Heart left ventricle (tissue), 16 donors: ENCODE results near the gene CCDC47. TPM values are rescaled to one million over a fixed set of nuclear protein-coding genes. Genes with fewer than 3 reads are reported as not detected.

ENCODE experiments used
- ATAC-seq, 4 donors: fragments of 200-7000 bp; cut with Tn5 transposase; one replicate each; pipeline ENCODE4 v1.9.1; 2020 to 2022; ENCODE audit warnings: moderate library complexity in 4 of 4, mild to moderate bottlenecking in 3 of 4, moderate number of reproducible peaks in 1 of 4
- DNase-seq, 5 donors: peaks; one replicate each; pipeline ENCODE4 v3.0.0-alpha.2; 2020
- H3K27ac ChIP-seq, 12 donors: fragments of 200-600 bp; sonication (generic) in 4 of 12; one replicate each; pipeline versions ENCODE4 v1.5.0 to v1.8.0; 2016 to 2022; ENCODE audit warnings: mild to moderate bottlenecking in 2 of 12
- H3K27me3 ChIP-seq, 9 donors: fragments of 200-600 bp; sonication (generic) in 2 of 9; one replicate each; pipeline versions ENCODE4 v1.5.1 to v1.8.0; 2016 to 2022; ENCODE audit warnings: mild to moderate bottlenecking in 3 of 9
- H3K36me3 ChIP-seq, 9 donors: fragments of 200-600 bp; sonication (generic) in 2 of 9; one replicate each; pipeline versions ENCODE4 v1.5.0 to v1.8.0; 2018 to 2022; ENCODE audit warnings: mild to moderate bottlenecking in 2 of 9
- H3K4me1 ChIP-seq, 12 donors: fragments of 200-600 bp; sonication (generic) in 4 of 12; one replicate each; pipeline versions ENCODE4 v1.5.0 to v1.8.0; 2016 to 2022; ENCODE audit warnings: mild to moderate bottlenecking in 3 of 12
- H3K4me3 ChIP-seq, 12 donors: fragments of 200-600 bp; sonication (generic) in 4 of 12; one replicate each; pipeline versions ENCODE4 v1.5.0 to v1.8.0; 2017 to 2022; ENCODE audit warnings: mild to moderate bottlenecking in 9 of 12, moderate library complexity in 4 of 12
- H3K9me3 ChIP-seq, 12 donors: fragments of 200-600 bp; sonication (generic) in 4 of 12; one replicate each; pipeline versions ENCODE4 v1.5.0 to v1.8.0; 2016 to 2022; ENCODE audit warnings: mild to moderate bottlenecking in 1 of 12
- POLR2A ChIP-seq, 2 donors: fragments of 450-650 bp; IDR thresholded peaks; one replicate each; pipeline ENCODE4 v1.6.1; 2017; ENCODE audit warnings: antibody characterized with exemption in 2 of 2, mild to moderate bottlenecking in 2 of 2, moderate library complexity in 2 of 2
- WGBS, 4 donors: extraction: QIAGEN DNeasy Blood & Tissue Kit in 2 of 4; methylation state at CpG; one replicate each; pipeline versions ENCODE4 v1.1.5 to v1.1.7; 2013 to 2018; 5-methylcytosine and 5-hydroxymethylcytosine counted together
- intact Hi-C, 10 donors: fragments of 100-400 bp; cut with DNase I; formaldehyde crosslinking; loops; one replicate each; pipeline versions ENCODE4 v1.11.1 to v1.14.2; 2022
- polyA plus RNA-seq, 2 donors: library from polyadenylated mRNA; stranded (reverse); fragments of 200-250 nt; gene quantifications; one replicate each; pipeline ENCODE4 v1.2.3, GENCODE V29; 2013
- total RNA-seq, 9 donors: library from RNA; depleted of rRNA in 2 of 9; stranded (reverse); fragments of >200 nt in 2 of 9; fragmentation: NEBNext Ultra II Directional in 3 of 9; extraction: Animal tissue kit (Norgen Biotek cat#: 25700) in 3 of 9; gene quantifications; one replicate each; pipeline versions ENCODE4 v1.1.0 to v1.2.4, GENCODE V29; 2016 to 2023
- TF ChIP-seq, protein P1 (sequence below), 12 donors: fragments of 200-600 bp; sonication (generic) in 4 of 12; IDR thresholded peaks; one replicate each; pipeline versions ENCODE4 v1.5.0 to v1.8.0; 2018 to 2022; ENCODE audit warnings: antibody characterized with exemption in 12 of 12, mild to moderate bottlenecking in 5 of 12
- donor health status: ischemic (EF 13 %, LVEDD 7.1; RV severe dilation, severe dysfunction).
- donor health status: healthy with polysubstance abuse.
- donor health status: DM: no; HTN: yes; CAD: no.
- donor health status: DM: no; HTN: no; CAD: no.
- donor health status: ischemic (EF 25% LVEDD 6.9; RV normal size, moderate dysfunction).
- donor health status: ischemic (EF 25% LVEDD 5.7; RV mildly dilated, moderate dysfunction).
- donor health status: healthy.
- donor health status: DM: yes; HTN: yes; CAD: no.
- donor health status: ischemic (EF 35%, LVEDD 5.7; RV mildly dilated, moderate dysfunction).
- donor health status: nonischemic (EF 11% LVEDD 7.7; RV severe dilation, severe dysfunction).
- donor health status: DM: yes; HTN: yes; CAD: no.
- donor health status: PGD.
- donor health status: ischemic (EF 29% LVEDD 5.4; RV normal size, mild dysfunction).
- donor health status: nonischemic (EF 23%, LVEDD 6.1; RV moderate dilation, normal function).

CCDC47 gene
- total and polyA plus RNA-seq, 11 donors, result 38.4 to 139 (median 84.3) TPM

DNA sequence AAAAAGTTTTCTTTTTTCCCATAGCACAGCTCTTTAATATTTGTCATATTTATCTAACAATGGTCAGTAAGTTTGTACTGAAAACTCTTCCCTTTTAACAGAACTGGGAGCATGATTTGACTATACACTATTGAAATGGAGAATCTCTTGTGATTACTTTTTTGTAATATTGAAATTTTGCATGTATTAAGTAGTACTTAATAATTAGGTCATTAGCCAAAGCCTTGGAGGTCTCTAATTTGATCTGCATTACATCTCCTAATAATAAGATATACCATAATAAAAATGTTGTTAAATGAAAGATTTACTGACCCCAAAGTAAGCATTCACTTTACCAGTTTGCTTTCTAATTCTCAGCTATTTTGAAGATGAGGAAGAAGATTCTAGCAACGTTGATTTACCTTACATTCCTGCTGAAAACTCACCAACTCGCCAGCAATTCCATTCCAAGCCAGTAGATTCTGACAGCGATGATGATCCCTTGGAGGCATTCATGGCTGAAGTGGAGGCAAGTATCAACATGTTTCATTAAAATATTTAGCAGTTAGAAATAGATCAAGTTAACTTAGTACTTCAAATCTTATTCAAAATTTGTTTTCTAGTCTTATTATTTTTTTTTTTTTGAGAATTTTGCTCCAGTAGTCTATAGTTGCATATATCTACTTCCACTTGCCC is 18.8 kb upstream of the CCDC47 start:
- WGBS, 4 donors, result 81 to 90% (median 85%) methylated on average over 3 of the region's 3 CpGs
- TF ChIP-seq POLR2A (IDR thresholded peaks at IDR 0.05), result no peak
- TF ChIP-seq, protein P1, sequence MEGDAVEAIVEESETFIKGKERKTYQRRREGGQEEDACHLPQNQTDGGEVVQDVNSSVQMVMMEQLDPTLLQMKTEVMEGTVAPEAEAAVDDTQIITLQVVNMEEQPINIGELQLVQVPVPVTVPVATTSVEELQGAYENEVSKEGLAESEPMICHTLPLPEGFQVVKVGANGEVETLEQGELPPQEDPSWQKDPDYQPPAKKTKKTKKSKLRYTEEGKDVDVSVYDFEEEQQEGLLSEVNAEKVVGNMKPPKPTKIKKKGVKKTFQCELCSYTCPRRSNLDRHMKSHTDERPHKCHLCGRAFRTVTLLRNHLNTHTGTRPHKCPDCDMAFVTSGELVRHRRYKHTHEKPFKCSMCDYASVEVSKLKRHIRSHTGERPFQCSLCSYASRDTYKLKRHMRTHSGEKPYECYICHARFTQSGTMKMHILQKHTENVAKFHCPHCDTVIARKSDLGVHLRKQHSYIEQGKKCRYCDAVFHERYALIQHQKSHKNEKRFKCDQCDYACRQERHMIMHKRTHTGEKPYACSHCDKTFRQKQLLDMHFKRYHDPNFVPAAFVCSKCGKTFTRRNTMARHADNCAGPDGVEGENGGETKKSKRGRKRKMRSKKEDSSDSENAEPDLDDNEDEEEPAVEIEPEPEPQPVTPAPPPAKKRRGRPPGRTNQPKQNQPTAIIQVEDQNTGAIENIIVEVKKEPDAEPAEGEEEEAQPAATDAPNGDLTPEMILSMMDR (IDR thresholded peaks at IDR 0.05), result no peak
- Histone ChIP-seq H3K36me3 (peaks cover 0 to 100% (median 99%) of the 10 kb centered on the region in 9 donors), H3K9me3 (no peaks in the 10 kb centered on the region), H3K4me3 (no peak overlapping the region), H3K27me3 (no peaks in the 10 kb centered on the region), H3K4me1 (peaks cover 0 to 3% (median 0%) of the 10 kb centered on the region in 12 donors), H3K27ac (no peak overlapping the region)
- intact Hi-C loops, result no loop called here
- DNase-seq (no peak), ATAC-seq (no peak)

DNA sequence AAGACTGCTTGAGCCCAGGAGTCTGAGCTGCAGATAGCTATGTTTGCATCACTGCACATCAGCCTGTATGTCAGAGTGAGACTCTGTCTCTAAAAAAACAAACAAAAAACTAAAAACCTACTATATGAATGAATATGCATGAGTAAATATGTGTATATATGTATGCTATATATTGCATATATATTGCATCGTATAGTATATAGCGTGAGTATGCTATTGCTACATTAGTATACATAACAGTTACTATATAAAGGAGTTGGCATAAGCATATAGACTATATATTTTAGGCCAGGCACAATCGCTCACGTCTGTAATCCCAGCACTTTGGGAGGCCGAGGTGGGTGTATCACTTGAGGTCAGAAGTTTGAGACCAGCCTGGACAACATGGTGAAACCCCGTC is 16.7 kb upstream of the CCDC47 start:
- H3K27ac ChIP-seq, result no peak overlapping the region
- TF ChIP-seq, protein P1 (IDR thresholded peaks at IDR 0.05), result no peak
- TF ChIP-seq POLR2A (IDR thresholded peaks at IDR 0.05), result no peak
- peaks cover 0 to 97% (median 94%) of the 10 kb centered on the region in 9 donors for H3K36me3 ChIP-seq
- no peak for ATAC-seq
- no peak for DNase-seq
- H3K4me3 ChIP-seq, result no peak overlapping the region
- intact Hi-C loops, result no loop called here
- WGBS, 4 donors, result 92 to 93% (median 92%) methylated on average over 6 of the region's 6 CpGs
- no peaks in the 10 kb centered on the region for H3K9me3 ChIP-seq
- no peaks in the 10 kb centered on the region for H3K27me3 ChIP-seq
- H3K4me1 ChIP-seq, result peaks cover 0 to 3% (median 0%) of the 10 kb centered on the region in 12 donors

DNA sequence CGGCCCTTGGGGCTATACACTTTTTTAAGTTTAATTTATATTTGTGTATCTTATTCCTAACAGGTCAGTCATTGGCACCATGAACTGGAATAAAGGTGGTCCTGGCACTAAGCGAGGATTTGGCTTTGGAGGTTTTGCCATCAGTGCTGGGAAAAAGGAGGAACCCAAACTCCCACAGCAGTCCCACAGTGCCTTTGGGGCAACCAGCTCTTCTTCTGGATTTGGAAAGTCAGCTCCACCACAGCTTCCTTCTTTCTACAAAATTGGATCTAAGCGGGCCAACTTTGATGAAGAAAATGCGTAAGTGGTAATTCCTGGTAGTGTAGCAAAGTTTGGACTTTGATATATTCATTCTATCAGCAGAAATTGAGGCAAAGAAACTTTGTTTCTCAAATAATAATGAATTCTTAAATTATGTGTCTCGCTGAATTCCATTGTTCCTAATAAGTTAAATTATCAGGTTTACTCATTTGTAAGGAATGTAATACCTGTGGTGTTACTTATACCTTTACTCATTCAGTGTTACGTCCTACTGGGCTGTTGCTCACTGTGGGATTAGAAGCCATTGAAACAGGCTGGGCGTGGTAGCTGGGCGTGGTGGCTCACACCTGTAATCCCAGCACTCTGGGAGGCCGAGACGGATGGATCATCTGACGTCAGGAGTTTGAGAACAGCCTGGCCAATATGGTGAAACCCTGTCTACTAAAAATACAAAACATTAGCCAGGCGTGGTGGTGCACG is 13.7 kb upstream of the CCDC47 start:
- intact Hi-C loops, result no loop called here
- H3K4me1 ChIP-seq, result peaks cover 0 to 7% (median 0%) of the 10 kb centered on the region in 12 donors
- H3K4me3 ChIP-seq, result no peak overlapping the region
- no peak for TF ChIP-seq POLR2A (IDR thresholded peaks at IDR 0.05)
- TF ChIP-seq, protein P1 (IDR thresholded peaks at IDR 0.05), result no peak
- H3K27me3 ChIP-seq, result no peaks in the 10 kb centered on the region
- 95 to 97% (median 96%) methylated on average over 13 of the region's 13 CpGs for WGBS, 4 donors
- H3K27ac ChIP-seq, result no peak overlapping the region
- ATAC-seq (no peak), DNase-seq (no peak)
- peaks cover 0 to 97% (median 87%) of the 10 kb centered on the region in 9 donors for H3K36me3 ChIP-seq
- no peaks in the 10 kb centered on the region for H3K9me3 ChIP-seq

DNA sequence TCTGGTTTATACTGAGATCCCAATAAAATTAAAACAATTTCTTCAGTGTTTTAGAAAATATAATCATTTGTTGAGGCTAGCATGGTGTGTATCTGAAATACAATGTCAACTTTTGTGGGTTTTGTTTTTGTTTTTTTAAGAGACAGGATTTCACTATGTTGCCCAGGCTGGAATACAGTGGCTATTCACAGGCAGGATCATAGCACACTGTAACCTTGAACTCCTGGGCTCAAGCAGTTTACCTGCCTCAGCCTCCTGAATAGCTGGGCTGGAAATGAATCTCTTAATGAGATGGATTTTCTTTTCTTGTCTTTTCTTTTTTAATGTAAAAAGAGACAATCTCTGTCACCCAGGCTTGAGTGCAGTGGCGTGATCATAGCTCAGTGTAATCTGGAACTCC is 12.7 kb upstream of the CCDC47 start:
- ATAC-seq (no peak), DNase-seq (no peak)
- H3K36me3 ChIP-seq, result peaks cover 0 to 93% (median 79%) of the 10 kb centered on the region in 9 donors
- no peaks in the 10 kb centered on the region for H3K9me3 ChIP-seq
- H3K4me1 ChIP-seq, result peaks cover 0 to 7% (median 0%) of the 10 kb centered on the region in 12 donors
- WGBS, 4 donors, result 97 to 100% (median 100%) methylated on average over 1 of the region's 1 CpG
- no peaks in the 10 kb centered on the region for H3K27me3 ChIP-seq
- H3K27ac ChIP-seq, result no peak overlapping the region
- TF ChIP-seq POLR2A (IDR thresholded peaks at IDR 0.05), result no peak
- TF ChIP-seq, protein P1 (IDR thresholded peaks at IDR 0.05), result no peak
- H3K4me3 ChIP-seq, result no peak overlapping the region
- intact Hi-C loops, result no loop called here
